K562 (cell line): Measurements from ENCODE around the gene GNAI2. TPM values are rescaled to one million over a fixed set of nuclear protein-coding genes. Genes with fewer than 3 reads are reported as not detected.

Source experiments
- CBX5 ChIP-seq: IDR thresholded peaks from 2 replicates; pipeline ENCODE4 v1.6.1; 2014; ENCODE audit warnings: low read depth, borderline replicate concordance
- HMGXB4 ChIP-seq: sonication (generic); formaldehyde crosslinking; IDR thresholded peaks from 2 replicates; pipeline ENCODE4 v1.8.1; 2023; ENCODE audit warnings: mild to moderate bottlenecking, missing genetic modification reagents
- MGA ChIP-seq: fragments of 450-650 bp; IDR thresholded peaks from 2 replicates; pipeline ENCODE4 v1.6.1; 2016; ENCODE audit warnings: mild to moderate bottlenecking, moderate library complexity
- MTA3 ChIP-seq: fragments of 450-650 bp; formaldehyde crosslinking; IDR thresholded peaks from 2 replicates; pipeline ENCODE4 v1.6.1; 2017; ENCODE audit warnings: mild to moderate bottlenecking, borderline replicate concordance
- NCOA4 ChIP-seq: fragments of 450-650 bp; IDR thresholded peaks from 2 replicates; pipeline ENCODE4 v1.6.1; 2018; ENCODE audit warnings: mild to moderate bottlenecking; ENCODE audit not compliant: partially characterized antibody
- PML ChIP-seq: IDR thresholded peaks from 2 replicates; pipeline ENCODE4 v1.6.1; 2012; ENCODE audit warnings: low read length, inconsistent platforms
- TCFL5 ChIP-seq: fragments of 250-450 bp; sonication (Bioruptor Pico); conservative IDR thresholded peaks from 2 replicates; pipeline ENCODE4 v1.6.1; 2021; ENCODE audit warnings: mild to moderate bottlenecking, moderate library complexity, matching md5 sums
- U2AF1 ChIP-seq: fragments of 200-400 bp; formaldehyde crosslinking; optimal IDR thresholded peaks from 2 replicates; pipeline ENCODE3; 2017; ENCODE audit warnings: mild to moderate bottlenecking, low read depth, low read length, moderate library complexity
- XRCC5 ChIP-seq: fragments of 200-400 bp; formaldehyde crosslinking; IDR thresholded peaks from 2 replicates; pipeline ENCODE4 v1.6.1; 2017; ENCODE audit warnings: low read depth, mild to moderate bottlenecking, low read length
- ZNF511 ChIP-seq: sonication (generic); formaldehyde crosslinking; IDR thresholded peaks from 2 replicates; pipeline ENCODE4 v1.8.0; 2022; ENCODE audit warnings: mild to moderate bottlenecking, missing genetic modification reagents
- ZNF644 ChIP-seq: fragments of 200-800 bp; sonication (Bioruptor generic); IDR thresholded peaks from 2 replicates; pipeline ENCODE4 v1.6.1; 2016; ENCODE audit warnings: low read depth, missing genetic modification characterization, missing compliant biosample characterization
- polyA plus RNA-seq, 8 experiments: library from polyadenylated mRNA; depleted of rRNA in 4 of 8; stranded (reverse) in 5 of 8; unstranded in 3 of 8; fragments of >200 nt; fragmentation: Nextera tagmentation in 2 of 8; fragmentation: Illumina TruSeq in 1 of 8; extraction: Ambion mirVana in 2 of 8; extraction: Trizol in 1 of 8; gene quantifications; 2 replicates each; pipeline versions ENCODE4 v1.2.1 to v1.2.3, GENCODE V29; 2011 to 2014; ENCODE audit warnings: inconsistent platforms in 1 of 8, missing spikeins in 1 of 8
- total RNA-seq, 7 experiments: library from RNA; depleted of rRNA in 6 of 7; stranded (reverse); fragments of >200 nt in 6 of 7; fragmentation: Illumina TruSeq in 2 of 7; extraction: Trizol in 2 of 7; gene quantifications; 2 replicates each; pipeline versions ENCODE4 v1.2.1 to v1.2.3, GENCODE V29; 2011 to 2021; ENCODE audit warnings: low replicate concordance in 1 of 7

Gene GNAI2
- total and polyA plus RNA-seq, 9 of the 15 experiments (the other 6 are each of a cell fraction or from before 2014, with no cell fraction given): 1.1 to 72.2 (median 42.7) TPM

- TF ChIP-seq HMGXB4: no peak
- TF ChIP-seq PML: no peak
- no peak for TF ChIP-seq NCOA4
- TF ChIP-seq XRCC5: peak; percentile 81
- TF ChIP-seq MTA3: peak; percentile 40; the same call in 1 of the 2 replicates
- no peak for TF ChIP-seq CBX5
- TF ChIP-seq MGA: no peak
- no peak for TF ChIP-seq ZNF644 (tag)
- TF ChIP-seq ZNF511 (CRISPR knock-in tag): no peak
- no peak for TF ChIP-seq TCFL5 (CRISPR knock-in tag)
- no peak for TF ChIP-seq U2AF1
Measured at GRCh38 chr3:50260027-50260941, 24.3 kb downstream of the GNAI2 start (continued).
